Fibroblast of the aortic adventitia (primary cell): ENCODE results near the gene COL4A6. TPM values are rescaled to one million over a fixed set of nuclear protein-coding genes. Genes with fewer than 3 reads are reported as not detected.

ENCODE experiments used
- DNase-seq: peaks from one replicate; pipeline ENCODE4 v3.0.0-alpha.2; 2010; ENCODE audit warnings: low read depth
- H3K4me3 ChIP-seq: 2 replicates; pipeline ENCODE4 v1.5.1; 2011; ENCODE audit warnings: low read depth, mild to moderate bottlenecking, control low read depth, low read length, moderate library complexity
- CTCF ChIP-seq: IDR thresholded peaks from 2 replicates; pipeline ENCODE4 v1.5.1; 2011; ENCODE audit warnings: mild to moderate bottlenecking, low read length, control low read depth, inconsistent platforms; ENCODE audit not compliant: insufficient read depth
- total RNA-seq: library from RNA; depleted of rRNA; stranded (reverse); fragments of >200 nt; gene quantifications from 2 replicates; pipeline ENCODE4 v1.2.3, GENCODE V29; 2012; ENCODE audit warnings: low replicate concordance

COL4A6 gene
- total RNA-seq, 1 donor: 2.2 TPM

- peak; percentile 22 for DNase-seq
- TF ChIP-seq CTCF: no peak
- H3K4me3 ChIP-seq: no peak overlapping the region
Measured at GRCh38 chrX:108216405-108216804, 221.8 kb downstream of the COL4A6 start.

- no peak overlapping the region for H3K4me3 ChIP-seq
- TF ChIP-seq CTCF: no peak
- no peak for DNase-seq
Measured at GRCh38 chrX:108211301-108211700, 226.9 kb downstream of the COL4A6 start.

GRCh38 chrX:108209006-108209554 is 229.1 kb downstream of the COL4A6 start:
- DNase-seq: no peak
- H3K4me3 ChIP-seq: no peak overlapping the region
- TF ChIP-seq CTCF: no peak

GRCh38 chrX:108203540-108203939 is 234.7 kb downstream of the COL4A6 start:
- no peak overlapping the region for H3K4me3 ChIP-seq
- no peak for DNase-seq
- TF ChIP-seq CTCF: no peak

GRCh38 chrX:108199691-108200090 is 238.5 kb downstream of the COL4A6 start:
- H3K4me3 ChIP-seq: no peak overlapping the region
- peak; percentile 58 for TF ChIP-seq CTCF
- DNase-seq: peak; percentile 57

- H3K4me3 ChIP-seq: no peak overlapping the region
- no peak for TF ChIP-seq CTCF
- DNase-seq: no peak
Measured at GRCh38 chrX:108199041-108199440, 239.2 kb downstream of the COL4A6 start.

GRCh38 chrX:108198420-108198819 is 239.8 kb downstream of the COL4A6 start:
- DNase-seq: peak; percentile 28
- no peak for TF ChIP-seq CTCF

More at GRCh38 chrX:108198420-108198819, 239.8 kb downstream of the COL4A6 start:
- no peak overlapping the region for H3K4me3 ChIP-seq
